ENCODE data around the gene MTHFSD.

- TF ChIP-seq CTCF (IDR thresholded peaks at IDR 0.05) (no peak), MXI1 (IDR thresholded peaks at IDR 0.05; ENCODE audit: low read depth, low read length) (no peak), RXRA (IDR thresholded peaks at IDR 0.05; ENCODE audit: borderline replicate concordance, low read depth) (no peak), FOXJ3 (CRISPR knock-in tag; IDR thresholded peaks at IDR 0.05) (no peak)
Measured at GRCh38 chr16:86559802-86560305, 4.8 kb upstream of the MTHFSD start.
